Psoas muscle (tissue), 8 donors: ENCODE results near the gene FGFR2. TPM values are rescaled to one million over a fixed set of nuclear protein-coding genes. Genes with fewer than 3 reads are reported as not detected.

Experiments
- ATAC-seq, 4 donors: fragments of 200-7000 bp; cut with Tn5 transposase; one replicate each; pipeline ENCODE4 v1.9.1; 2020; ENCODE audit warnings: moderate library complexity in 3 of 4, mild to moderate bottlenecking in 2 of 4
- DNase-seq, 2 donors: peaks; one replicate each; pipeline ENCODE4 v3.0.0-alpha.2; 2020
- H3K27ac ChIP-seq: fragments of 200-600 bp; one replicate; pipeline ENCODE4 v1.8.0; 2022
- H3K27me3 ChIP-seq, 3 donors: fragments of 200-600 bp in 1 of 3; one replicate each; pipeline versions ENCODE4 v1.6.1 to v1.8.0; 2013 to 2022; ENCODE audit warnings: low read length in 2 of 3, mild to moderate bottlenecking in 2 of 3, moderate library complexity in 1 of 3; ENCODE audit not compliant: insufficient read depth in 3 of 3
- H3K36me3 ChIP-seq, 2 donors: fragments of 200-600 bp in 1 of 2; one replicate each; pipeline versions ENCODE4 v1.6.1 to v1.8.0; 2013 to 2022; ENCODE audit warnings: low read depth in 1 of 2, mild to moderate bottlenecking in 1 of 2, moderate library complexity in 1 of 2; ENCODE audit not compliant: insufficient read depth in 1 of 2
- H3K4me1 ChIP-seq: fragments of 200-600 bp; one replicate; pipeline ENCODE4 v1.8.0; 2022
- H3K4me3 ChIP-seq: fragments of 200-600 bp; one replicate; pipeline ENCODE4 v1.8.0; 2022; ENCODE audit warnings: mild to moderate bottlenecking
- H3K9me3 ChIP-seq: fragments of 200-600 bp; one replicate; pipeline ENCODE4 v1.8.0; 2022
- WGBS, 3 donors: extraction: QIAGEN DNeasy Blood & Tissue Kit; methylation state at CpG; one replicate each; pipeline versions ENCODE4 v1.1.6 to v1.1.7; 2013; 5-methylcytosine and 5-hydroxymethylcytosine counted together
- intact Hi-C, 2 donors: fragments of 100-400 bp; cut with DNase I; formaldehyde crosslinking; loops; one replicate each; pipeline versions ENCODE4 v1.11.0 to v1.14.2; 2022
- polyA plus RNA-seq, 3 donors: library from polyadenylated mRNA; stranded (reverse); fragments of 200-250 nt; gene quantifications; one replicate each; pipeline ENCODE4 v1.2.3, GENCODE V29; 2013
- total RNA-seq, 4 donors: library from RNA; stranded (reverse); fragmentation: NEBNext Ultra II Directional in 2 of 4; extraction: Animal tissue kit (Norgen Biotek cat#: 25700) in 2 of 4; gene quantifications; one replicate each; pipeline versions ENCODE4 v1.2.1 to v1.2.4, GENCODE V29; 2021 to 2023
- TF ChIP-seq, protein P1 (sequence below): fragments of 200-600 bp; IDR thresholded peaks from one replicate; pipeline ENCODE4 v1.8.0; 2022; ENCODE audit warnings: antibody characterized with exemption
- donor health status: healthy with polysubstance abuse.
- donor health status: DM: no; HTN: no; CAD: no; lungs with moderate emphysema.
- donor health status: Bipolar disorder and iron deficiency.
- donor health status: healthy.
- donor health status: DM: yes; HTN: yes; CAD: no.
- donor health status: DM: no; HTN: no; CAD: no.
- donor health status: DM: no; HTN: no; CAD: no.
- donor health status: DM: yes; HTN: yes; CAD: no.

The FGFR2 gene
- total and polyA plus RNA-seq, 7 donors, result 0.08 to 0.50 (median 0.20) TPM; not detected in 2

DNA sequence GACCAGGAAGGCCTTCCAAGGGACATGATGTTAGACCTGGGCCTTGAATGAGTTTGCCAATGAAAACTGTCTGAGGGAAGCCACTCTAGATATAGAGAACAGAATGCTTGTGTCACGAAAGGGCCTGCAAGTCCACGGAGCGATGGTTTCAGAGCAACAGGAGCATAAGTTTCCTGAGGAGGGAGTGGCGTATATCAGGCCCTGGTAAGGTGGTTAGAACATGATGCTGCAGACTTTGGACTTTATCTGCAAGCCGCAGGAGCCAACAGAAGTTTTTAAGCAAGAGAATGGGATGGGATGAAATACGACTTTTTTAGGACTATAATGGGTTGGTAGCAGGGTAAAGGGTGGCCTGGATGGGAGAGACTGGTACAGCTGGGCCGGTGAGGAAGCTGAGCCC is 136.0 kb downstream of the FGFR2 start:
- H3K27me3 ChIP-seq, result no peaks in the 10 kb centered on the region
- H3K9me3 ChIP-seq, result no peaks in the 10 kb centered on the region
- ATAC-seq, result no peak
- no peak overlapping the region for H3K4me3 ChIP-seq
- no peaks in the 10 kb centered on the region for H3K36me3 ChIP-seq
- intact Hi-C loops, result no loop called here
- DNase-seq, result no peak
- H3K4me1 ChIP-seq, result no peaks in the 10 kb centered on the region
- TF ChIP-seq, protein P1, sequence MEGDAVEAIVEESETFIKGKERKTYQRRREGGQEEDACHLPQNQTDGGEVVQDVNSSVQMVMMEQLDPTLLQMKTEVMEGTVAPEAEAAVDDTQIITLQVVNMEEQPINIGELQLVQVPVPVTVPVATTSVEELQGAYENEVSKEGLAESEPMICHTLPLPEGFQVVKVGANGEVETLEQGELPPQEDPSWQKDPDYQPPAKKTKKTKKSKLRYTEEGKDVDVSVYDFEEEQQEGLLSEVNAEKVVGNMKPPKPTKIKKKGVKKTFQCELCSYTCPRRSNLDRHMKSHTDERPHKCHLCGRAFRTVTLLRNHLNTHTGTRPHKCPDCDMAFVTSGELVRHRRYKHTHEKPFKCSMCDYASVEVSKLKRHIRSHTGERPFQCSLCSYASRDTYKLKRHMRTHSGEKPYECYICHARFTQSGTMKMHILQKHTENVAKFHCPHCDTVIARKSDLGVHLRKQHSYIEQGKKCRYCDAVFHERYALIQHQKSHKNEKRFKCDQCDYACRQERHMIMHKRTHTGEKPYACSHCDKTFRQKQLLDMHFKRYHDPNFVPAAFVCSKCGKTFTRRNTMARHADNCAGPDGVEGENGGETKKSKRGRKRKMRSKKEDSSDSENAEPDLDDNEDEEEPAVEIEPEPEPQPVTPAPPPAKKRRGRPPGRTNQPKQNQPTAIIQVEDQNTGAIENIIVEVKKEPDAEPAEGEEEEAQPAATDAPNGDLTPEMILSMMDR, result no peak
- WGBS, 3 donors, result 89% methylated on average over 7 of the region's 7 CpGs
- no peak overlapping the region for H3K27ac ChIP-seq

DNA sequence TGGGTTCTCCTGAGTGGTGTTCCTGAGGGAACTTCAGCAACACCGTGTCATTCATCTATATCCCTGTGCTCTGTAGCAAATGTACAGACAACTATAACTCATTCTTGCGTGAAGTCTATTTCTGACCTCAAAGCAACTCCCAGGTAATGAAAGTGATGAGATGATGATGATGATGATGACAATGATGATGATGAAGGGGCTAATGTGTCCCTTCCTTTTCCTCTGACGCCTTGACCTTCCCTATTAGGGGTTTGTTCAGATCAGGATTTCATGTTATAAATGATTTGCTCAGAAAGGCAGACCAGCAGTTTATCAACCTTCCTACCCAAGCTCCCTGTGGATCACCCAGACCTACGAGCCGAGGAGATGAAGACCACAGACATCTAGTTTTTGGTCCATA is 136.9 kb downstream of the FGFR2 start:
- Histone ChIP-seq H3K4me1 (no peaks in the 10 kb centered on the region), H3K9me3 (no peaks in the 10 kb centered on the region), H3K36me3 (no peaks in the 10 kb centered on the region), H3K4me3 (no peak overlapping the region), H3K27ac (no peak overlapping the region), H3K27me3 (no peaks in the 10 kb centered on the region)
- TF ChIP-seq, protein P1, result no peak
- intact Hi-C loops, result no loop called here
- ATAC-seq, result no peak
- DNase-seq, result no peak
- 83 to 87% (median 85%) methylated on average over 5 of the region's 5 CpGs for WGBS, 3 donors

DNA sequence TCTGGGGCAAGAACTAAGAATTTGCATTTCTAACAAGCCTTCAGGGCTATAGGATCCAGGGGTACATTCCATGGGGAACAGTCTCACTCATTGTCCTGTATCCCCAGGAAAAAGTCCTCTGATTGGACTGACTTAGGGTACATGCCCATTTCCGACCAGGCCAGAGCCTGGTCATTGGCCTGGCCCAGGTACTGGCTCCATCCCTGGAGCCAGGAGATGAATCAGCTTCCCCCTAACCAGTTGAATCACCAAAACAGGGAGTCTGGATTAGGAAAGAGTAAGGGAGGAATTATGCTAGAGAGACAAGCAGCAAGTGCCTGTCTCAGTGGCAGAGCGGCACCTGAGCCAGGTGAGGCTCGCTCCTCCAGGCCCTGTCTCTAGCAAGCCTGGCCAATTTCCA is 137.5 kb downstream of the FGFR2 start:
- Histone ChIP-seq H3K4me3 (no peak overlapping the region), H3K27ac (no peak overlapping the region), H3K36me3 (no peaks in the 10 kb centered on the region), H3K9me3 (no peaks in the 10 kb centered on the region), H3K27me3 (no peaks in the 10 kb centered on the region), H3K4me1 (no peaks in the 10 kb centered on the region)
- WGBS, 3 donors, result 81 to 91% (median 83%) methylated on average over 3 of the region's 3 CpGs
- intact Hi-C loops, result no loop called here
- TF ChIP-seq, protein P1, result no peak
- no peak for DNase-seq
- ATAC-seq, result no peak

DNA sequence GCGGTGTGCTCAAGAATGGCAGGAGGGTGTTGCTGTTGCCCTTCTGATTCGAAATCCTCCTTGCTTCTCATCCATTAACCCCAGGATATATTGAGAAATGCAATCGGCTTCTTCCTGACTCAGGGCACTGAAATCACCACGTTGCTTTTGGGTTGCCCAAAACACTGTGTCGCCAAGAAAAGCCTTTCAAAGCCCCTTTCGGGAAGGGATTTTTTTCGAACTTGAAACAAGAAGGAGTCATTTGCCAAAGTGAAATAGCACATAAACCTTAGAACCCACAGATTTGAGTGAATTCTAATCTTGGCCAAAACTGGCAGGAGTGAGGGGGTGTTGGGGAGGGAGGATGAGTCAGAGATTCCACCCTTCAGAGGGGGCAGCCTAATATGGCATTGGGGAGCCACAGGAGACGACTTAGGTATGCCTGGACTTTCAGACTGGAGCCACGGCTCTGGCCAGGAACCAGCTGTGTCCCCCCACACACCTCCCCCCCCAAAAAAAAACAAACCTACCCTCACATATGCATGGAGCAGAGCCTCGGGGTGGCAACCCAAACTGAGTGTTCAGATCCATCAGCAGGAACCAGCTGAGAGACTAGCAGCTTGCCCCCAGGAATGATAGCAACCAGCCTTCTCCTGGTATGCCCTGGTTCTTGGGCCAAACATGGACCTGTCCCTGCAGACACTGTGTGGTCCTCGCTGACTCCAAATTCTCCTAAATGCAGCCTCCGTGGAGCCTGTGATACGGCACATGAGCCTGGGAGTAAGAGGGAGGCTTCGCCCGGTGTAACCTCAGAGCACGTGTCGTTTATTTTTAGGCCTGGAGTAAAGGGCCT is 138.4 kb downstream of the FGFR2 start:
- H3K9me3 ChIP-seq, result no peaks in the 10 kb centered on the region
- 61 to 65% (median 63%) methylated on average over 17 of the region's 17 CpGs for WGBS, 3 donors
- no peak for DNase-seq
- intact Hi-C loops, result no loop called here
- no peaks in the 10 kb centered on the region for H3K4me1 ChIP-seq
- H3K4me3 ChIP-seq, result no peak overlapping the region
- H3K27me3 ChIP-seq, result no peaks in the 10 kb centered on the region
- TF ChIP-seq, protein P1, result no peak
- no peak overlapping the region for H3K27ac ChIP-seq
- ATAC-seq, result no peak
- no peaks in the 10 kb centered on the region for H3K36me3 ChIP-seq

DNA sequence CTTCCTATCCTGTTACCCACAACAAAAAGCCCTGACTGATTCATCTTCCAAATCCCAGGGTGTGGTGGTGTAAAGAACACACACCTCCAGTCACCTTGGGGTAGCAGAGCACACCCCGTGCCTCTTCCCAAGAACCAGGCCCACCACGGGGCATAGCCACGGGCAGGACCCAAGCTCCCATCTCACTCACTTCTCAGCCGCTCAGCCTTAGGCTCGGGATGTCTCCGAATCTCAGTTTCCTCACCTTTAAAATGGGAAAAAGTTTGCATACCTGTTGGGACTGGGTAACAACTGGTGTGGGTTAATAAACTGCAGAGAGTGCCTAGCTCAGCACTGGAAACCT is 139.0 kb downstream of the FGFR2 start:
- Histone ChIP-seq H3K9me3 (no peaks in the 10 kb centered on the region), H3K27ac (no peak overlapping the region), H3K27me3 (no peaks in the 10 kb centered on the region), H3K4me3 (no peak overlapping the region), H3K36me3 (no peaks in the 10 kb centered on the region), H3K4me1 (no peaks in the 10 kb centered on the region)
- intact Hi-C loops, result no loop called here
- WGBS, 3 donors, result 89 to 90% (median 89%) methylated on average over 6 of the region's 6 CpGs
- DNase-seq, result no peak
- TF ChIP-seq, protein P1, result no peak
- no peak for ATAC-seq
